Panc1 (cell line): ENCODE results near the gene CRADD.

ENCODE experiments used
- CTCF ChIP-seq: fragments of 450-650 bp; IDR thresholded peaks from 2 replicates; pipeline ENCODE4 v1.5.1; 2017; ENCODE audit warnings: mild to moderate bottlenecking
- TCF7L2 ChIP-seq: IDR thresholded peaks from 2 replicates; pipeline ENCODE4 v1.6.1; 2011; ENCODE audit warnings: mild to moderate bottlenecking, low read depth, low read length, inconsistent platforms

DNA sequence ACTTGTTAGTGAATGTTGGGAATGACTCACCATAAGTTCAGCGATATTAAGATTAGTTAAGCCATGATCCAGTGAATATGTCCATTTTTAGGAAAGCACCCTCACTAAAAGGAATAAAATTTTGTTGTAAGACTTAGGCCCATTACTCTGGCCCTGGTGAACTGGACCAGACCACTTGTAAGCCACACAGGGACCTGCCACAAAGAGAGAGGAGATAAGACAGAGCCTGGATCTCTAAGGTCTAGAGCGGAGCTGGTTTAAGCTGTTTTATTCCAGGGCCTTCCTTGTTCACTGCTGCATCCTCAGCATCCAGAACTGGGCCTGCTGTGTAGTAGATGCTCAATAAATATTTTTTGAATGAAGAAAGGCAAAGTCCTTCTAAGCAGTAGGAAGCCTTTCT lies 79.1 kb downstream of the CRADD start:
- TF ChIP-seq CTCF = no peak
- TF ChIP-seq TCF7L2 = no peak
